Heart left ventricle (tissue), 16 donors: ENCODE data around the gene GGT1. TPM values are rescaled to one million over a fixed set of nuclear protein-coding genes. Genes with fewer than 3 reads are reported as not detected.

Source experiments
- ATAC-seq, 4 donors: fragments of 200-7000 bp; cut with Tn5 transposase; one replicate each; pipeline ENCODE4 v1.9.1; 2020 to 2022; ENCODE audit warnings: moderate library complexity in 4 of 4, mild to moderate bottlenecking in 3 of 4, moderate number of reproducible peaks in 1 of 4
- DNase-seq, 5 donors: peaks; one replicate each; pipeline ENCODE4 v3.0.0-alpha.2; 2020
- H3K27ac ChIP-seq, 12 donors: fragments of 200-600 bp; sonication (generic) in 4 of 12; one replicate each; pipeline versions ENCODE4 v1.5.0 to v1.8.0; 2016 to 2022; ENCODE audit warnings: mild to moderate bottlenecking in 2 of 12
- H3K27me3 ChIP-seq, 9 donors: fragments of 200-600 bp; sonication (generic) in 2 of 9; one replicate each; pipeline versions ENCODE4 v1.5.1 to v1.8.0; 2016 to 2022; ENCODE audit warnings: mild to moderate bottlenecking in 3 of 9
- H3K36me3 ChIP-seq, 9 donors: fragments of 200-600 bp; sonication (generic) in 2 of 9; one replicate each; pipeline versions ENCODE4 v1.5.0 to v1.8.0; 2018 to 2022; ENCODE audit warnings: mild to moderate bottlenecking in 2 of 9
- H3K4me1 ChIP-seq, 12 donors: fragments of 200-600 bp; sonication (generic) in 4 of 12; one replicate each; pipeline versions ENCODE4 v1.5.0 to v1.8.0; 2016 to 2022; ENCODE audit warnings: mild to moderate bottlenecking in 3 of 12
- H3K4me3 ChIP-seq, 12 donors: fragments of 200-600 bp; sonication (generic) in 4 of 12; one replicate each; pipeline versions ENCODE4 v1.5.0 to v1.8.0; 2017 to 2022; ENCODE audit warnings: mild to moderate bottlenecking in 9 of 12, moderate library complexity in 4 of 12
- H3K9me3 ChIP-seq, 12 donors: fragments of 200-600 bp; sonication (generic) in 4 of 12; one replicate each; pipeline versions ENCODE4 v1.5.0 to v1.8.0; 2016 to 2022; ENCODE audit warnings: mild to moderate bottlenecking in 1 of 12
- POLR2A ChIP-seq, 2 donors: fragments of 450-650 bp; IDR thresholded peaks; one replicate each; pipeline ENCODE4 v1.6.1; 2017; ENCODE audit warnings: antibody characterized with exemption in 2 of 2, mild to moderate bottlenecking in 2 of 2, moderate library complexity in 2 of 2
- WGBS, 4 donors: extraction: QIAGEN DNeasy Blood & Tissue Kit in 2 of 4; methylation state at CpG; one replicate each; pipeline versions ENCODE4 v1.1.5 to v1.1.7; 2013 to 2018; 5-methylcytosine and 5-hydroxymethylcytosine counted together
- intact Hi-C, 10 donors: fragments of 100-400 bp; cut with DNase I; formaldehyde crosslinking; loops; one replicate each; pipeline versions ENCODE4 v1.11.1 to v1.14.2; 2022
- polyA plus RNA-seq, 2 donors: library from polyadenylated mRNA; stranded (reverse); fragments of 200-250 nt; gene quantifications; one replicate each; pipeline ENCODE4 v1.2.3, GENCODE V29; 2013
- total RNA-seq, 9 donors: library from RNA; depleted of rRNA in 2 of 9; stranded (reverse); fragments of >200 nt in 2 of 9; fragmentation: NEBNext Ultra II Directional in 3 of 9; extraction: Animal tissue kit (Norgen Biotek cat#: 25700) in 3 of 9; gene quantifications; one replicate each; pipeline versions ENCODE4 v1.1.0 to v1.2.4, GENCODE V29; 2016 to 2023
- TF ChIP-seq, protein P1 (sequence below), 12 donors: fragments of 200-600 bp; sonication (generic) in 4 of 12; IDR thresholded peaks; one replicate each; pipeline versions ENCODE4 v1.5.0 to v1.8.0; 2018 to 2022; ENCODE audit warnings: antibody characterized with exemption in 12 of 12, mild to moderate bottlenecking in 5 of 12
- donor health status: ischemic (EF 13 %, LVEDD 7.1; RV severe dilation, severe dysfunction).
- donor health status: healthy with polysubstance abuse.
- donor health status: DM: no; HTN: yes; CAD: no.
- donor health status: DM: no; HTN: no; CAD: no.
- donor health status: ischemic (EF 25% LVEDD 6.9; RV normal size, moderate dysfunction).
- donor health status: ischemic (EF 25% LVEDD 5.7; RV mildly dilated, moderate dysfunction).
- donor health status: healthy.
- donor health status: DM: yes; HTN: yes; CAD: no.
- donor health status: ischemic (EF 35%, LVEDD 5.7; RV mildly dilated, moderate dysfunction).
- donor health status: nonischemic (EF 11% LVEDD 7.7; RV severe dilation, severe dysfunction).
- donor health status: DM: yes; HTN: yes; CAD: no.
- donor health status: PGD.
- donor health status: ischemic (EF 29% LVEDD 5.4; RV normal size, mild dysfunction).
- donor health status: nonischemic (EF 23%, LVEDD 6.1; RV moderate dilation, normal function).

GGT1 gene
- total and polyA plus RNA-seq, 11 donors, result 0.83 to 8.2 (median 1.5) TPM; not detected in 1

DNA sequence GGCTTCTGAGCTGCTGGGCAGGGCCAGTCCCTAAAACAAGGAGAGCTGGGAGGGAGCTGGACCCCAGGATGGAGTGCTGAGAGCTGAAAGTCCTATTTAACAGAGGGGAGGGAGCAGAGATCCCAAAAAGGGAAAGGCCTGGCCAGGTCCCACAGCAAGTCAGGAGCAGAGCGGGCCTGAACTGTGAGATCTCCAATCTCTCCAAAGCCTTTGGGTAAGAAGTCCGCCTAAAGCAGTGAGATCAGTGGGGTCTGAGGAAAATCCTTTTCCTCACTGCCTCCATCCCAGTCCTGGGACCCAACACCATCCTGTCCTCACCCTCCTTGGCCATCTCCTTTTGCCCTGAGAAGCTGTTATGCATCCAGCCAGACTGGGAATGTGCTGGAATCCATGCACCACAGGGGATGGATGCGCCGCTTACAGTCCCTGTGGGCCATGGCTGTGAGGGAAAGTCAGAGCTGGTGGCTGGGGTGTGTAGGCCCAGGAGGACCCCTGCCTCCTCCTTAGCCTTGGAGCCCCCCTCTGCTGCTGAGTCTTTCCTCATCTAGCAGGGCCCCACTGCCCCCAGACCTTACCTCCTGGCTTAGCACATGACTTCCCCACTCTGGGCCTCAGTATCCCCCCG, 18.7 kb upstream of the GGT1 start:
- WGBS, 4 donors, result 71 to 86% (median 82%) methylated on average over 3 to 5 of the region's 5 CpGs
- no peaks in the 10 kb centered on the region for H3K27me3 ChIP-seq
- peaks cover 0 to 29% (median 4%) of the 10 kb centered on the region in 9 donors for H3K36me3 ChIP-seq
- peak overlapping the region in 3 of 12 donors; percentile 13 to 37 (median 30) for H3K4me3 ChIP-seq
- TF ChIP-seq, protein P1, sequence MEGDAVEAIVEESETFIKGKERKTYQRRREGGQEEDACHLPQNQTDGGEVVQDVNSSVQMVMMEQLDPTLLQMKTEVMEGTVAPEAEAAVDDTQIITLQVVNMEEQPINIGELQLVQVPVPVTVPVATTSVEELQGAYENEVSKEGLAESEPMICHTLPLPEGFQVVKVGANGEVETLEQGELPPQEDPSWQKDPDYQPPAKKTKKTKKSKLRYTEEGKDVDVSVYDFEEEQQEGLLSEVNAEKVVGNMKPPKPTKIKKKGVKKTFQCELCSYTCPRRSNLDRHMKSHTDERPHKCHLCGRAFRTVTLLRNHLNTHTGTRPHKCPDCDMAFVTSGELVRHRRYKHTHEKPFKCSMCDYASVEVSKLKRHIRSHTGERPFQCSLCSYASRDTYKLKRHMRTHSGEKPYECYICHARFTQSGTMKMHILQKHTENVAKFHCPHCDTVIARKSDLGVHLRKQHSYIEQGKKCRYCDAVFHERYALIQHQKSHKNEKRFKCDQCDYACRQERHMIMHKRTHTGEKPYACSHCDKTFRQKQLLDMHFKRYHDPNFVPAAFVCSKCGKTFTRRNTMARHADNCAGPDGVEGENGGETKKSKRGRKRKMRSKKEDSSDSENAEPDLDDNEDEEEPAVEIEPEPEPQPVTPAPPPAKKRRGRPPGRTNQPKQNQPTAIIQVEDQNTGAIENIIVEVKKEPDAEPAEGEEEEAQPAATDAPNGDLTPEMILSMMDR (IDR thresholded peaks at IDR 0.05), result no peak
- TF ChIP-seq POLR2A (IDR thresholded peaks at IDR 0.05), result no peak
- DNase-seq, result no peak
- H3K4me1 ChIP-seq, result peaks cover 0 to 24% (median 12%) of the 10 kb centered on the region in 12 donors
- peak in 3 of 4 donors; percentile 1 to 8 (median 5) for ATAC-seq
- peak overlapping the region in 11 of 12 donors; percentile 15 to 81 (median 51) for H3K27ac ChIP-seq
- no peaks in the 10 kb centered on the region for H3K9me3 ChIP-seq
- intact Hi-C loops, result no loop called here

DNA sequence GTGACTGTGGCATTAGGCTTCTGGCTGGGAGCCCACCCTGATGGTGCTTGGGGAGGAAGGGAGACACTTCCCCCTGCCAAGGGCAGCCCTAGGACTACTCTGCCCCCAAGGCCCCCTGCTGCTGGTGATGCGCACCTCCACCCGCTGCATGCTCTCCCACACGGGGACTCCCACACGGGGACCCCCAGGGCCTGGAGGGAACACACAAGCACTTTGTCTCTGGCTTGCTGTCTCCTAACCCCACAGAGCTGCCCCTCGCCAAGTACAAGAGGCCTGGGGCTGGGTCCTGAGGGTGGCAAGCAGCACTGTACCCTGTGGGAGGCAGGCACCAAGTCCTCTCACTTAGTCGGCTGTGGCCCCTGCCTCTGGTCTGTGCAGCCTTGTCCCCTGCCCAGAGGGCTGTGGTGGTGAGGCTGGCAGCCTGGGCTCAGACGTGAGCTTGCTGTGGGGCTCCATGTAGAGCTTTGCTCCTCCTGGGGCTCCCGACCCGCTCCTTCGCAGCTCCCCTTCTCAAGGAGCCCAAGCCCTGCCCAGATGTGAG, 18.1 kb upstream of the GGT1 start:
- TF ChIP-seq, protein P1 (IDR thresholded peaks at IDR 0.05), result no peak
- no peak for TF ChIP-seq POLR2A (IDR thresholded peaks at IDR 0.05)

DNA sequence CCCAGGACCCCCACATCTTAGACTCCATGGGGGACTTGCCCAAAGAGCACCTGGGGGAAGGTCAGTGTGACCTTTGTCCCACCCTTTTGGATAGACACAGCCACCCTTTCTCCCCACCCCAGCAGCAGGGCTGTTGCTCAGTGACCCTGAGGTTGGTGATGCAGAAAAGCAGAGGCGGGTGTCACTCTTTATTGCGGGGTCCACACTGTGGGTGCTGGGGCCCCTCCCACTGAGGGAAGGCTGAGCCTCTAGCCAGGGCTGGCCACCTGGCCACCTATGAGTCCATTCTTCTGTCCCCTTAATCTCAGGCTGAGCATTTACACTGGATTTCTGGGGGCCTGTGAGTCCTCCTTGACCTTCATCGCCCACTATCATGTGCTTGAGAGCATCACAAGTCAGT, 17.5 kb upstream of the GGT1 start:
- Histone ChIP-seq H3K4me1 (peaks cover 0 to 24% (median 12%) of the 10 kb centered on the region in 12 donors), H3K27ac (peak overlapping the region in 1 of 12 donors; percentile 81), H3K4me3 (no peak overlapping the region), H3K27me3 (no peaks in the 10 kb centered on the region), H3K9me3 (no peaks in the 10 kb centered on the region), H3K36me3 (peaks cover 0 to 32% (median 5%) of the 10 kb centered on the region in 9 donors)
- TF ChIP-seq, protein P1 (IDR thresholded peaks at IDR 0.05), result no peak
- TF ChIP-seq POLR2A (IDR thresholded peaks at IDR 0.05), result no peak
- ATAC-seq, result no peak
- no peak for DNase-seq
- 90 to 100% (median 97%) methylated on average over 3 of the region's 3 CpGs for WGBS, 4 donors
- intact Hi-C loops, result no loop called here

More for the DNA sequence above, 18.1 kb upstream of the GGT1 start:
- no peak for DNase-seq
- 84 to 88% (median 86%) methylated on average over 9 to 10 of the region's 10 CpGs for WGBS, 4 donors
- intact Hi-C loops, result no loop called here
- peaks cover 0 to 32% (median 5%) of the 10 kb centered on the region in 9 donors for H3K36me3 ChIP-seq
- H3K4me1 ChIP-seq, result peaks cover 0 to 24% (median 12%) of the 10 kb centered on the region in 12 donors
- H3K9me3 ChIP-seq, result no peaks in the 10 kb centered on the region
- peak overlapping the region in 1 of 12 donors; percentile 81 for H3K27ac ChIP-seq
- ATAC-seq, result peak in 1 of 4 donors; percentile 9
- H3K27me3 ChIP-seq, result no peaks in the 10 kb centered on the region
- H3K4me3 ChIP-seq, result no peak overlapping the region

DNA sequence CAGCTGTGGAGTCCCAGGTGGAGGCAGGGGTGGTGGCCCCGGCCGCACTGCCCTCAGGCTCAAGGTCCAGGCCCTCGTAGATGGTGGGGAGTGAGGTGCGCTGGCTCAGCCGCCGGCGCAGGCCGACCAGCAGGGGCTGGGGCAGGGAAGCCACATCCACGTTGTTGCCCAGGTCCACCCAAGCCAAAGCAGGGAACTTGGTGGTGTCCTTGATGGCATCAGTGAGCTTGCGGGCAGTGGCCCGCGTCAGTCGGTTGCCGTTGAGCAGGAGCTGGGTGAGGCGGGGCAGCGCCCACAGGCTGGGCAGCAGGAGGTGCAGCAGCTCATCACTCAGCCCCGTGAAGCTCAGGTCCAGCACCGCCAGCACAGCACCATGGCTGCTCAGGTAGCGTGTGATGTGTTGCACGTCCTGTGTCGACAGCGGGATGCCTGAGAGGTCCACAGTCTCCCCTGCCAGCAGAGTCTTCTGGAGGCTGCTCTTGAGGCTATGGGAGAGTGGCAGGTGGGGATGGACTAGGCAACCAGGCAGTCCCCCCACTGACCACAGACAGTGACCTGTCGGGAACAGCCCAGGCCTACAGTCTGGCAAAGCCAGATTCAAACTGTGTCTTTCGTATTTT, 17.0 kb upstream of the GGT1 start:
- WGBS, 4 donors, result 91 to 95% (median 94%) methylated on average over 15 to 24 of the region's 24 CpGs

More for the DNA sequence above, 17.0 kb upstream of the GGT1 start:
- no peak overlapping the region for H3K4me3 ChIP-seq
- no peak for TF ChIP-seq POLR2A (IDR thresholded peaks at IDR 0.05)
- TF ChIP-seq, protein P1 (IDR thresholded peaks at IDR 0.05), result no peak
- H3K4me1 ChIP-seq, result peaks cover 0 to 24% (median 12%) of the 10 kb centered on the region in 12 donors
- intact Hi-C loops, result no loop called here
- peaks cover 0 to 32% (median 5%) of the 10 kb centered on the region in 9 donors for H3K36me3 ChIP-seq
- no peak overlapping the region for H3K27ac ChIP-seq
- no peak for ATAC-seq
- no peaks in the 10 kb centered on the region for H3K9me3 ChIP-seq
- H3K27me3 ChIP-seq, result no peaks in the 10 kb centered on the region
- DNase-seq, result no peak
